Iris pigment epithelial cell (primary cell): ENCODE measurements around the gene ADAMTS3.

Experiments used
- DNase-seq: peaks from one replicate; pipeline ENCODE4 v3.0.0-alpha.2; 2011; ENCODE audit warnings: low read depth

Gene ADAMTS3

DNA sequence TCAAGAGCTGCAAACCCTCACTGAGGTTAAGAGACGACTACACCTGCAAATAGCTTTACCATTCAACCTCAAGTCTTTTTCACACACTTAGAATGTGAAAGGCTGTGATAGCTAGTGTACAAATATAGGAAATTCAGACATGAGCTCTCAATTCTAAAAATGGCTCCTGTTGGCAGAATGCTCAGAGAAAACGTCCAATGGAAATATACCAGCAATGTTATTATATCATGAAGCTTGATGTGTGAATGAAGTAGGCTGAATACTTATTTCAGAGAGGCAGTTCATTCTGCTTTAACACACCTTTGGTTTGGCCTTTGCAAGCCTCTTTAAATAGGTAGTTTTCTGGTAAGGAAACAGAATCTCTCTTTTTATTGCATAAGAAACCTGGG, 227.6 kb downstream of the ADAMTS3 start:
- no peak for DNase-seq

DNA sequence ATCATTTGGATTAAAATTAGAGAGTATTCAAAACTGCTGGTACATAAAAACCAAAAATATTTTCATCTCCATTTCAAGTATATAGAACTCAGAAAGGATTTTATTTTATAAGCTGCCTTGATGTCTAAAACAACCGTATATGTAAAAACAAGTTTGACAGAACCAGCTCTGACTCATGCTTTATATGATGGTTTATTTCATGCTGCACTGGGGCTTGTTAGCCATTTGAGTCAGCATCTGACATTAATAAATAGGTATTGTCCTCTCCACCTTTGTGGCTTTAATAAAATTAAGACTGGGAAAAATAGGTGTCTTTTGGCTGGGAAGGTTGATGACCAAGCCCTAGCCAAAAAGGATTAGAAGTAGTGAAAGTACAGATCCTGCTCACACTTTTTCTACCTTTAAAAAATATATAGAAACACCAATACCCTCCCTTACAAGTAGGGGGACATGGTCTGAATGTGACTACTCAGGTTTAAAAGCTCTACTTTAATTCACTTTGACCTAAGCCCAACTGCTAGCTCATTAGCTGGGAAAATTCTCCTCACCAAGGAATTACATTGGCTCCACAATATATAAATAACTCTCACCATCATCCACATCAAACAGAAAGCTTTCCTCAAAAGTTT, 228.1 kb downstream of the ADAMTS3 start:
- DNase-seq, result peak; percentile 49

DNA sequence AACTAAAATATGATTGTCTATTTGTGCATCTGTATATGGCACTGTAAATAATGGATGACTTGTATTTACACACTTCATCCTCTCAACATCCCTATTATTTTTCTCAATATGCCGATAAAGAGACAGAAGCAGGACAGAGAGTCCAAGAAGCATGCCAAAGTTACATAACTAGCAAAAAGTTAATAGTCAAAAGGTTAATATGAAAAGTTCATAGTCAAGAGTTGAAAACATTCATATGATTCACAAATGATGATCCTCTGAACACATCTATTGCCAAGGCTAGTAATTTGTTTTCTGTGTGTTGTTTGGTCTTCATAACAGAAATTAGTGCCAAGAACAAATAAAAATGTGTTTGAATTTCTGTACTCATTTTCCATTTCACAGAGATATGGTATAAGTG, 231.0 kb downstream of the ADAMTS3 start:
- DNase-seq, result no peak

DNA sequence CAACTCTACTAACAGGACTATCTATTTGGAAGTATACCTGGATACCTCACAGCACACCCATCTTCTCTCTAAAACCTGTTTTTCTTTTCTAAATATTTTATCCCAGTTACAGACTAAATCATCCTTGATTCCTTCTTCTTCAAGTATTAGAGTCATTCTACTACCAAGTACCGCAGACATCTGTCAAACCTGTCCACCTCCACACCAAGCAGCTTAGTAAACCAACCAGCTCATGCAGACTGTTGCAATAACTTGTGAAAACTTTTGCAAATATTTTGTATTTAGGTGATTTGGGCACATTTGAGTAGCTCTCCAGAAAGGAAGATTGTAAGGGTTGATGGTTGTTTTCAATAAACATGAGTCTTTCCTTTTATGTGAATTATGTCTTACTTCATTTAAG, 238.6 kb downstream of the ADAMTS3 start:
- DNase-seq, result no peak

DNA sequence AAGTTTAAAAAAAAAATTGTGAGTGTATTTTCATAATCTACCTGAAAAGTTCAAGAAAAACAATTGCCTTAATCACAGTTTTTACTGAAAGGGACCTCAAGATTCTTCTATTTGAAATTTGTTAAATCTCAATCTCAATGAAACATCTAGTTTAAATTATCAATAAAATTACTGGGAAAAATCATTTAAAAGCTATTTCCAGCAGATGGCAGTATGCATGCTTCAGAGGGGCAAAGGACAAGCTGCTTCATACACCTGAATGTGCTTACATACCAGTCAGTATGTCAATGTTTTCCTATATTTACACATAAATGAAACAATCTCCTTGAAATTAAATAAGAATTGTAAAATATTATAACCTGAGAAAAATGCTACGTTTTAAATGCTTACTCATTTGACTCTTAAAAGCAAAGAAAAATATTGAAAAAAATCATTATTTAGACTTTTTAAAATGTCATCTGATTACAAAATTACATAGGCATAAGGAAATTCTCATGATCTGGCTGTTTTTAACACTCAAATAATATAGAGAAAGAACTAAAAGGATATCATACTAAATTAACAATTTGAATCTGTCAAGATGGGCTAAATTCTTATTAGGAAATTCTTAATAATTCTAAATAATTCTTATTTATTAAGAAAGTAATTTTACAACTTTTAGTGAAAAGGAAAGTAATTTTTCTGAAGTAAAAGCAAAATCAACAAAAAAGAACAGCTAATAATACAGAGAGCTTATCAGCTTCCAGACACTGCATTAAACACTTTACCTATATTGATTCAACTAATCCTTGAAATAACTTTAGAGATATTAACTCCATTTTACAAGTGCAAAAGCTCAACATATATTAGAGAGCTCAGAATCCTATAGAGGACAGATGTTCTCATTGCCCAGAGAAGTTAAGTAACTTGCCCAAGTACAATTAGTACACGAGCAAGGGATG, 242.1 kb downstream of the ADAMTS3 start:
- peak; percentile 52 for DNase-seq

DNA sequence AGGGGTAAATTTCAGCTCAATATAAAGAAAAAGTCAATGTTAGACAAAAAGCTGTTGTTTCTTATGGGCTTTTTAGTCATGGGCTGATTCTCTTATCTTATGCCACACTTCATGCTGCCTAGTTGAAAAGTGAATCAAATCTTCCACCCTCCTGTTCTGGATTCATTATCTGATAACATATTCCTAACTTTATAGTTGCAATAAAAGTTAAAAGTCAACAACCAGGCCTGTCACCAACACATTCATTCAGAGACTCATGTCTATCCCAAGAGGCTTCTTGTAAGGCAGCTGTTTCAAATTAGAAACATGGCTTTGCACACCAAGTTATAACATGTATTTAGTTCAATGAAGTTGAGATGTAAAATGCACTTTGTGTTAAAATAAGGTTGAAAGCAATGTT, 243.8 kb downstream of the ADAMTS3 start:
- DNase-seq, result no peak

DNA sequence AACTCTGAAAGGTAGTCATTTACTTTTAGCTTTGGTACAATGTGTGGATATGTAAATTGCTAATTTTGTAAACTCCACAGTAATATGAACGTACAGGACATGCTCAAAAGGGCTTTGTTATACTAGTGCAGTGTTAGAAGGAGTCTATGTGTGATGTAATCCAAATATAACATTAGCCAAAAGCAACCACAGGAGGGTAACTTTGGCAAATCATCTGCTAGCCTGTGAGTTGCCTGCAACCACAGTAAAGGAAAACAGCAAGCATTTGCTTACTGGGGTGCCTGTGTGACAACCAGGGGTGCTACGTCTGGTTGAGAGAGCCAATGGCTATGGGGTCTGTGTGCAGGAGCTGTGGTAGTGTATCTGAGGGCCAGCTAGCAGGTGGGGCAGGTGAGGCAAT, 245.8 kb downstream of the ADAMTS3 start:
- DNase-seq, result no peak

DNA sequence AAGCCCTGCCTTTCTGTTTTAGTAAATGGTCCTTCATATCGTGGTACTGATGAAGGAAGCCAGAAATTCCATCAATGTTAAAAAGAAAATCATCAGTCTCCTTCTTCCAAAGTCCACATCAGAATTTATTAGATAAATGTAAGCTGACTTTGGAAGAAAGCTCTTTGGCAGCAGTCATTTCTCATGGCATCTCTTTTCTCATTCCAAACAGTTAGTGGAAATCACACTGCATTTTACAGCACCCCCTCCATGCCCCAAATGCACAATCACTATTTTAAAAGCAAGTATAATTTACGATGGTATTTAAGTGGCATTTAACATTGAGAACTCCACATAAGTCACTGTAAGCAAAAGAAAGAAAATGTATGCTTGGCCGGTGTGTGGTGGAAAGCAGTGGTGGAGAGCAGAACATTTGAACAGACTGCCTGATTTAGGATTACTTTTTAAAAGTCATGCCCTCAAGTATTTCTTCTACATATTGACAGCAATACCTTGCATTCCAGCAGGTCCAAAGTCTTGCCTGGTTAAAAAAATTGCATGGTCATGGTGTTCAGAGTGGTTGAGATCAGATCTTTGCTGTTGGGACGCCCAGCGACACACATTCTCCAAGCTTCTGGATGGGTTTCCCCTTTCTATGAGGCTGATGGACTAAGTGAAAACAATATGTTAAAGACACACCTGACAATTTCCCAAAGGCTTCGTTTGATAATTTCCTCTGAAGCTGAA, 248.6 kb downstream of the ADAMTS3 start:
- DNase-seq, result no peak

DNA sequence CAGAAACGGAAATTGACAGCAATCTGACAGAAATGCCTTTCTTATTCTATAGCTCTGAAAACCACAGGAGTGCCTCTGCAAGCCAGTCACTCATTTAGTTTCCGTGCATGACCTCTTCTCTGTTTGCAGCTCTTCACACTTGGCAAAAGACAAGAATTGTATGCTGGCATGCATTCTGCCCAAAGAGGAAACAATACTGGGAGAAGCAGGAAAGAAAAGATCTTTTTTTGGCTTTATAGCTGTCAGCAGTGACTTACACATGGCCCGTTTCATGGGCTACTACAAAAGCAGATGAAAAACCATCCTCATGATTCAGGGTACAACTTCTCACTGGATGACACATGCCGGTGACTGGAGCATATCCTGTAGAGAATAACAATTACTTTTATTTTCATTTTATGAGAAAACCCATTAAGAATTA, 249.4 kb downstream of the ADAMTS3 start:
- peak; percentile 40 for DNase-seq

DNA sequence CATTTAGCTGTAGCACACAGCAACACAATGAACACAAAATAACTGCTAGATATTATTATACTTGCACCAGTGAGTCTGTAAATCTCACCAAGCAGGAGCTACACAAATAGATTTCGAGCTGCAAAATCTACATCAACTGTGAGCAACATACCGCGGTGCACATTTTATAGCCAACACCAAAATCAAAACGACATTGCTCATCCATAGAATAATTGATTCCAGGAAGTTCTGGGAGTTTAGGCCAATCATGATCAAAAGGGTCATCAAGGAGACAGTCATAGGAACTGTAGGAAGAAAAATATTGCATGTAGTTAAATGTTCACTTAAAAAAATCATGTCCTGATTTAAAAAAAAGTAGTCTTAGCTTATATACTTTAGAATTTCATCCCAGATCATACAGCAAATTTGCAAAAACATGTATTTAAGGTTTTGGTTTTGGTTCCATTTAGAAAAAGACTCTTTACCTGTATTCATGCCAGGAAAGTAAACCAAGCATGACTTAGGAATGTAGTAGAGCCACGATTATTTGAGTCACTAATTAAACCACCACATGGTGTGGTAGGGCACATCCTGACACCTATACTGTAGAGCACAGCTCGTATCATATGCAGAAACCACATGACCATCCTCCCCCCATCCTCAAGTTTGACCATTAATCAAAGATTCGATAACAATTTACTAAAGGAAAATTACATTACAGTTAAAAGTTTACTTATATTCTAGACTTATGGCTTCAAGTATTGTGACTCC, 250.4 kb downstream of the ADAMTS3 start:
- DNase-seq, result no peak

DNA sequence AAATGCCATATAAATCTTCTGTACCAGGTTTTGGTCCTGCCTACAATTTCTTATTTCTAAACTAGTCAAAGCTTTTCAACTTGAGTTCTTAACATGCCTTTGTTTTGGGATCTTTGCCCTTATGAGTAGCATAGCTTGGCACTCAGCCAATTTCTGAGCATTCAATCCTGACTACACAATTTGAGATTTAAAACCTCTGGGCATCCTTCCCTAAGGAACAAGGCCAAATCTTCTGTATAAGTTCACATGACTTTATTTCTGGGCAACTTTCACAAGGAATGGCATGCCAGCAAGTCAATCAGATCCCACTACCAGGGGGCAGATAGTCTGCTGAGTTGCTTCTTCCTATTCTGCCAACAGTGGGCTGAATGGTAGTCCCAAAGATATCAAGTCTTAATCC, 254.2 kb downstream of the ADAMTS3 start:
- DNase-seq, result peak; percentile 59

DNA sequence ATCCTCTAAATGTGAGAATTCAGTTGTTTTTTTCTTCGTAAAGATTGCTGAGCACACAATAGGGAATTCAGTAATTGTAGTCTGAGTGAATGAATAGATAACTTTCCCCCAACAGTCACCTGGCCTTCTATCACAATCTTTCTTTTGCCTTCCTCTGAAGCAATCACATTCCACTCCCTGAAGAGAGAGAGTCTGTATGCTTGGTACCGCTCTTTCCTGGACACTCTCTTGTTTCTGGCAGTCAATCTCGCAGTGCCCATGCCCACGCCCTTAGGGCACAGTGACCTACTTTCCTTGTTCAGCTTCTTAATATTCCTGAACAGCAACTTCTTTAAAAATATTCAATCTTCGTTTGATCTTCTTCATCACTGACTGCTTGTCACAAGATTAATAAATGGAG, 255.9 kb downstream of the ADAMTS3 start:
- DNase-seq, result no peak

DNA sequence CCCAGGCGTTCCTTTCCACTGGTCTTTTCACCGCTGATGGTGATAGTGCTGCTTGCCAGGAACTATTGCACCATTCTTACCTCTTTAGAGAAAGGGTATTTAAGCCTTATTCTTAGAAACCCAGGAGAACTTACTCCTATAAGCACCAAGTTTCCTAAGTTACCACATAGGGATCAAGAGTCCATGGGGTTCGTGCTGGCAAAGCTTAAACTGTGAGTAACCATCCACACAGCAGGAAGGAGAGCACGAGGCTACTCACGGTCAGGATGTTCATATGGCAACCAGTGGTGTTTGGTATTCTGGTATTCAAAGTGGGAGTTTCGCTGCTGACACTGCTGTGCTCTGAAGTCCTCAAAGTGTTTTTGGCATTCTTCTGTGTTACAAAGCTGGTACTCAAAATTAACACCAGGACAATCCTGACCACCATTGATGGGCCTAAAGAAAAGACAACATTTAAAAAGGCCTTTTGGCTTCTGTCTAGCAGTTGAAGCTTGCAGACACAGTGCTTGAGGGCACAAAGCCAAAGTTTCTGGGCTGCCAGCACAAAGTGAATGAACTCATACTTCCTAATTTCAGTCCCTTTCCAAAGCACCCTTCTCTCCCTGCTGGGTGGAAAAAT, 256.9 kb downstream of the ADAMTS3 start:
- peak; percentile 96 for DNase-seq

DNA sequence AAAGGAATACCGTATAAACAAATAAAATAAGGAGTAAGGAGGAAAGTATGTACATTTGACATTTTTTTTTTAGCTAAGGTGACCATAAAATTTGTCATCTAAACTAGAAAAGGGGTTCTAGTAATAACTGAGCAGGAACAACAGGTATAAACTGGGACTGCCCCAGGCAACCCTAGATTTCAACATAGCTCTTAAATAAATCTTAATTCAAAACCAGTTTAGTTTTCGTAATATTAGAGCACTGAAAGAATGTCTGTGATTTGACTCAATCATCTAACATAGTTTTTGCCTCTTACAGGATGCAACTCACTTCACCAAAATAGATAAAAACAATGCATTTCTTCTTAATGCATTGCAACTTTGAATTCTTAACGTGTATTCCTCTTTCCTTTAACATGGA, 257.7 kb downstream of the ADAMTS3 start:
- no peak for DNase-seq

DNA sequence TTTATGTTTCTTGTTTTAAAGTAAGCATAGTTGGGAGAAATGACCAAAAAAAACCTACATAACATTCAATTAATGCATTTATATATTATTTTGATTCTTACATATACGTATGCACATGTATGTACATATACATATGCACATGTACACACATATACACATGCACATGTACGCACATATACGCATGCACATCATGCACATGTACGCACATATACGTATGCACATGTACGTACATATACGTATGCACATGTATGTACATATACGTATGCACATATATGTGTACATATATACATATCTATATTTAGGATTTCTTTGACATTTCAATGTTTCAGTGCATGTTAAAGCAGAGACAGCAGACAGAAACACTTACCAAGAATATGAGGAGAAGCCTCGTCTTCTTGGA, 263.4 kb downstream of the ADAMTS3 start:
- DNase-seq, result no peak

DNA sequence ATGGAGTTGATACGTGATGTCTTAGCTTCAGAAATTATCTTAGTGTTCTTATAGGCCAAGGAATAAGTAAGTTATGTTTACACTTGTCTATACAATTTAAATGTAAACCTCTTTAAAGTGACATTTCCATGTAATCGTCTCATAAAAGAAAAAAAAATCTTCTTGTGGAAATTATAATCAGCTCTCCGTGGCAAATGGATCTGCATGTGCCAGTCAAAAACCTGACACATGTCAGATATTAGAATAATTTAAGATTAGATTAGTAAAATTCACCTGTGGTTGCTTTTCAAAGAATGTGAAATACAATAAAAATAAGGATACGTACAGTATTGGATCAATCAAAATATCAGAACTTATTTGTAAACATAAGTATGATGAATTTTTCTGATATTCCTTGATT, 263.9 kb downstream of the ADAMTS3 start:
- DNase-seq, result no peak

DNA sequence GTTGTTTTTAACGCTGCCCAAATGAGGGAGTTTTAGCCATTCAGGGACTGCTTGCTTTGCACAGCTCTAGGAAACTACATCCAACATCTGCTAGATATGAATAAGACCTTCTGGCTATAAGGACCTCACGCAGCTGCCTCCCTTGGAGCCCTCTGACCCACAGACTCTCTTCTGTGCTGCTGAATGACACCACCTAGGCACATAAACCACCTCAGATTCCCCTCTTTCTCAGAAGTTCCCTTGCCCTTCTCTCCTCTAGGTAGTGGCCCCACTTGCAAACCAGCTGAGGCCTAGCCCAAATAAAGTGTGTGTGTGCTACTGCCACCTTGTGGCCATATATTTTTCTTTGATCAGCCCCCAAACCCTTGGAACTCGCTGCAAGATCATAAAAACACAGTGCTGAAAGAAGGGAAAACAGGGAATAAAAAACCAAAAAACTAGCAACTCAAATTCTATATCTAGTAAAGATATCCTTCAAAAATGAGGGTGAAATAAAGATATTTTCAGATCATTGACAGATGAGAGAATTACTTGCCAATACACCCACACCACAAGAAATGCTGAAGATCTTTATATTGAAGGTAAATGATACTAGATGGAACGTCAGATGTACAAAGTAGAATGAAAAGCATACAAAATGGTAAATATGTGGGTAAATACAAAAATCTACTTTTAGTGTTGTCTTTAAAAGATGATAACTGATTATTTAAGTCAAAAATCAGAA, 265.9 kb downstream of the ADAMTS3 start:
- DNase-seq, result peak; percentile 41

DNA sequence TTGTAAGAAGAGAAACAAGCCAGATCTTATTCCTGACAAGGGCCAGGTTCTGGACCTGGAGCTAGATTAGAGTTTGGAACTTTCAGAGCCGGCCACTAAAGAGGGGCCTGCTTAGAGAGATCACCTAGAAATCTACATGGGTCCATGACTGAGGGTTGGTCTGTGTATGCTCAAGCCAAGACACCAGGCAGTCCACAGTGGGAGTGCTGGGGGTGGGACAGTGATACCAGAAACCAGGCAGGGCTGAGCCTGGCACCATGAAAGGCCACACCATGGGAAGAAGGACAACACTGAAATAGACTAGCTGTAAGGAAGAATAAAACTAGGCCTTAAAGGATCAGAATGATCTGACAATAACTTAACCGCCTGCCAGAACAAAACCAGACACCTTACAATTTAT, 267.3 kb downstream of the ADAMTS3 start:
- DNase-seq, result no peak

DNA sequence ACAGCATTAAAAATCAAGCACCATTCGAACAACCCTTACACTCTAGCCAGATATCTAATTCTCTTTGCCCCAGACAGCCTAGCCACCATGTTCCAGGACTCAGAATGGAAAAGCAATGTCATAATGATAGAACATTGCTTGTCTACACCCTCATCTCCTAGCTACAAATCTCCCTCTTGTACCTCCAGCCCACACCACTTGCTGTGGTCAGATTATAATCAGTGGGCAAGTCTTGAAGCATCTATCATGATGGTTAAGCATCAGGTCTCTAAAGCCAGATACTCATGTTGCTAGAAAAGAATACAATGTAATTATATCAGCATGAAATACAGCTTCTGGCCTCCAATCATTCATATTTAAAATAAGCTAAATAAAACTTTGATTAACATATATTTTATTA, 268.9 kb downstream of the ADAMTS3 start:
- no peak for DNase-seq

DNA sequence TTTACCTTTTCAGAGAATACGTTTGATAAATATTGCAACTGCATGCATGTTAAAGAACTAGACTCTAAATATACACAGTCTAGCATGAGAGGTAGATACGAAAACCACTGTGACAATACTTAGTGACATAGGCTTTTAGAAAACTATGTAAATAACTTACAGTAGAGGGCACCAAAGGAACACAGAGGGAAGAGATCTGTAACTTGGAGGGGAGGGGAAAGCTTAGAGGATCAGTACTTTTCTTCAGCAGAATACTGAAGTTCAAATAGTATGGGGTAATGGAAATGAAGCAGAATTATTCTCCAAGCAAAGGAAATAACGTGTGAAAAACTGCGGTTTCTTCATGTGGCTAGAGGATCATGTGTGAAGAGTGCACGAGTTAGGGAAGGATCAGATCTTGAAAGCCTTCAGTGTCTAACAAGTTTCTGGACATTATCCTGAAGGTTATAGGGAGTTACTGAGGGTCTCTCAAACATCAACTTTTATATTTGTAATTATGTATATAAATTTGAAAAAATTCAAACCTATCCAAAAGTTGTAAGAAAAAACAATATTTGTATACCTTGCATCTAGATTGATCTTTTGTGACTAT, 273.0 kb downstream of the ADAMTS3 start:
- DNase-seq, result peak; percentile 61

DNA sequence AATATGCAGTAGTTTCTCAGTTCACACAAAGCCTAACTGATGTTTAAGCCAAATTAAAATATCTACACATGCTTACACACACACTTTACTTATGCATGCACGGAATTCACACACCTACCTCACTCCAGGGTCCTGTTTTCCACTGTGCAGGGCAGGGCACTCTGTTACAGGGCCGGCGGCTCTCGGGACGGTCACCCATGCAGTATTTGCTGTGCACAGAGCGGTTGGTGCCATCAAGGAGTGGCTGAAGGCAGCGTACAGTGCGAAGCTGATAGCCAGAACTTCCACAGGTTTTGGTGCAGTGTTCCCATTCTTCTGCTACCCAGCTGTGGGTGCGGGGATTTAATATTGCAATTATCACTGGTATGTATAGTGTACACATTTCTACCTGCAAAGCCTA, 278.3 kb downstream of the ADAMTS3 start:
- DNase-seq, result no peak
